GM21390 (cell line): ENCODE results near the gene CEBPZ.

Source experiments
- ATAC-seq: cut with Tn5 transposase; IDR thresholded peaks from one replicate; pipeline ENCODE4 v1.9.1; 2021; ENCODE audit not compliant: unreplicated experiment

CEBPZ gene

GRCh38 chr2:37180640-37181039 lies 50.8 kb downstream of the CEBPZ start:
- ATAC-seq, result no peak

- ATAC-seq, result no peak
Observed at GRCh38 chr2:37180006-37180639, 51.3 kb downstream of the CEBPZ start.

- no peak for ATAC-seq
Observed at GRCh38 chr2:37173741-37174140, 57.7 kb downstream of the CEBPZ start.

GRCh38 chr2:37171624-37171950 lies 59.8 kb downstream of the CEBPZ start:
- no peak for ATAC-seq

GRCh38 chr2:37168217-37168981 lies 63.0 kb downstream of the CEBPZ start:
- no peak for ATAC-seq

GRCh38 chr2:37167636-37168180 lies 63.7 kb downstream of the CEBPZ start:
- ATAC-seq, result no peak

GRCh38 chr2:37164757-37165156 lies 66.6 kb downstream of the CEBPZ start:
- ATAC-seq, result no peak

- peak; percentile 83 for ATAC-seq
Observed at GRCh38 chr2:37156857-37157714, 74.3 kb downstream of the CEBPZ start, which contains the start of gene EIF2AK2. TSS of gene EIF2AK2 (minus strand) at chr2:37156980. CDS start at chr2:37147806, 9,174 bp downstream.

GRCh38 chr2:37156071-37156856 lies 75.1 kb downstream of the CEBPZ start:
- peak; percentile 18 for ATAC-seq

GRCh38 chr2:37154785-37155184 lies 76.6 kb downstream of the CEBPZ start:
- no peak for ATAC-seq

- ATAC-seq, result no peak
Observed at GRCh38 chr2:37153224-37153623, 78.2 kb downstream of the CEBPZ start.
